Psoas muscle (tissue), 8 donors: Measurements from ENCODE around the gene SEMG1. TPM values are rescaled to one million over a fixed set of nuclear protein-coding genes. Genes with fewer than 3 reads are reported as not detected.

Source experiments
- ATAC-seq, 4 donors: fragments of 200-7000 bp; cut with Tn5 transposase; one replicate each; pipeline ENCODE4 v1.9.1; 2020; ENCODE audit warnings: moderate library complexity in 3 of 4, mild to moderate bottlenecking in 2 of 4
- DNase-seq, 2 donors: peaks; one replicate each; pipeline ENCODE4 v3.0.0-alpha.2; 2020
- H3K27ac ChIP-seq: fragments of 200-600 bp; one replicate; pipeline ENCODE4 v1.8.0; 2022
- H3K27me3 ChIP-seq, 3 donors: fragments of 200-600 bp in 1 of 3; one replicate each; pipeline versions ENCODE4 v1.6.1 to v1.8.0; 2013 to 2022; ENCODE audit warnings: low read length in 2 of 3, mild to moderate bottlenecking in 2 of 3, moderate library complexity in 1 of 3; ENCODE audit not compliant: insufficient read depth in 3 of 3
- H3K36me3 ChIP-seq, 2 donors: fragments of 200-600 bp in 1 of 2; one replicate each; pipeline versions ENCODE4 v1.6.1 to v1.8.0; 2013 to 2022; ENCODE audit warnings: low read depth in 1 of 2, mild to moderate bottlenecking in 1 of 2, moderate library complexity in 1 of 2; ENCODE audit not compliant: insufficient read depth in 1 of 2
- H3K4me1 ChIP-seq: fragments of 200-600 bp; one replicate; pipeline ENCODE4 v1.8.0; 2022
- H3K4me3 ChIP-seq: fragments of 200-600 bp; one replicate; pipeline ENCODE4 v1.8.0; 2022; ENCODE audit warnings: mild to moderate bottlenecking
- H3K9me3 ChIP-seq: fragments of 200-600 bp; one replicate; pipeline ENCODE4 v1.8.0; 2022
- CTCF ChIP-seq: fragments of 200-600 bp; IDR thresholded peaks from one replicate; pipeline ENCODE4 v1.8.0; 2022; ENCODE audit warnings: antibody characterized with exemption
- WGBS, 3 donors: extraction: QIAGEN DNeasy Blood & Tissue Kit; methylation state at CpG; one replicate each; pipeline versions ENCODE4 v1.1.6 to v1.1.7; 2013; 5-methylcytosine and 5-hydroxymethylcytosine counted together
- intact Hi-C, 2 donors: fragments of 100-400 bp; cut with DNase I; formaldehyde crosslinking; loops; one replicate each; pipeline versions ENCODE4 v1.11.0 to v1.14.2; 2022
- polyA plus RNA-seq, 3 donors: library from polyadenylated mRNA; stranded (reverse); fragments of 200-250 nt; gene quantifications; one replicate each; pipeline ENCODE4 v1.2.3, GENCODE V29; 2013
- total RNA-seq, 4 donors: library from RNA; stranded (reverse); fragmentation: NEBNext Ultra II Directional in 2 of 4; extraction: Animal tissue kit (Norgen Biotek cat#: 25700) in 2 of 4; gene quantifications; one replicate each; pipeline versions ENCODE4 v1.2.1 to v1.2.4, GENCODE V29; 2021 to 2023
- donor health status: healthy with polysubstance abuse.
- donor health status: DM: no; HTN: no; CAD: no; lungs with moderate emphysema.
- donor health status: Bipolar disorder and iron deficiency.
- donor health status: healthy.
- donor health status: DM: yes; HTN: yes; CAD: no.
- donor health status: DM: no; HTN: no; CAD: no.
- donor health status: DM: no; HTN: no; CAD: no.
- donor health status: DM: yes; HTN: yes; CAD: no.

The SEMG1 gene
- total and polyA plus RNA-seq, 7 donors = not detected

DNA sequence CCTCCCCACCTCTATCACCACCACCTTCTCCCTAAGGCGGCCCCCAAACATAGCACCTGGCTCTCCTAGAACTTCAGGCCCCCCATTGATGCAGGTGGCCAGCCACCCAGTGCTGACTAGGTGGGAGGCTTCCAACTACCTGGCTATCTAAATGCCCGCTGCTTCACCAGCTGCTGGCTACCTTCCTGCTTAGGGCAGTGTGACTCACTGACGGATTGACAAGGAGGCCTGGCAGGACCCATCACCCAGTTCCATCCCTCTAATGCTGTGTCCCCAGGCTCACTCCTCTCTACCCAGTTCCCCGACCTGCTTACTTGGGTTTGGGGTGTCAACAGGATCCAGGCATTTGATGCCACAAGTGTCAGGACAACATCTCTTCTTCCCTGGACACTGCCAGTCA, 46.4 kb downstream of the SEMG1 start:
- ATAC-seq = peak in 3 of 4 donors; percentile 56 to 68 (median 61)
- no peaks in the 10 kb centered on the region for H3K36me3 ChIP-seq
- peak overlapping the region; percentile 58 for H3K4me3 ChIP-seq
- WGBS, 3 donors = 81 to 87% (median 84%) methylated on average over 4 of the region's 4 CpGs
- no peaks in the 10 kb centered on the region for H3K9me3 ChIP-seq
- peaks cover 12% of the 10 kb centered on the region for H3K4me1 ChIP-seq
- peak in 1 of 2 donors; percentile 16 for DNase-seq
- intact Hi-C loops = no loop called here
- H3K27ac ChIP-seq = no peak overlapping the region
- H3K27me3 ChIP-seq = peaks cover 2 to 5% (median 3%) of the 10 kb centered on the region in 3 donors
- TF ChIP-seq CTCF = no peak

DNA sequence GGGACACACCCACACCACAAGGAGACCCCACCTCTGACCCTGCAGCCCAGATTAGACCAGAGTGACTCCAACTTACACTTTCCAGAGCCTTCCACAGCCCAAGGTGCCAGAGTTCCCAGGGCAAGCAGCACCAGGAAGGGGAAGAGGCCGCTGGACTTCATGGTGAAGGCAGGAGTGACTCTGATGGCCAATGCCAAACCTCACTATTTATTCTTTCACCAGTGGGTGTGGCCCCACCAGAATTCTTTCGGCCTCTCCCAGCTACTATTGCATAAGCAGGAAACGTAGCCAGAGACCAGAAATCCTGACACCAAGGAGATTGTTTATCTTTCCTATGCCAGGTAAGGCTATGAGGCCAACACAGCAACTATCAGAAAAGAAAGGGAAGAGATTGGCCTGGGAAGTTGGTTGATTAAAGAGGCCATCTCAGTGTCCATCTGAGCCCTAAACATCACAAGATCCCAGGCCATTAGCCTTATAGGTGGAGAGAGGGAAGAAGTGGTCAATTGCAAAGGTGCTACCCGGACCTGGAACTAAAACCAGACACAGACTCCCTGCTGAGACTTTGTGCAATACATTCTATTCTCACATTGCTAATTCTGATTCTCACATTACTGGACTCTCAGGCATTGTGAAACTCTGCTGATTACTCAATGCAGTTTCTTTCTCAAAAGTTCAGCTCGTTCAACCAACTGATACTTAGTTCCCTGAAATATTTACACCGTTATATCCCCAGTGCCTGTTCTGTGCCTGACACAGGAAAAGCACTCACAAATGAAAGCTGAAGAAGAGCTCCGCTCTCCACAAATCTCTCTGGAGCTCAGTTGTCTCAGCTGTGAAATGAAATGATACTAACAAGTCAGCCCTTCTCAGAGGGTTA, 47.8 kb downstream of the SEMG1 start, which contains the start of gene SLPI:
Gene SLPI, minus strand, starts transcription at position 182 of the 880 bp plus-strand sequence. Its CDS starts 21 bp downstream, at position 161.
- no peak for TF ChIP-seq CTCF
- 28 to 39% (median 30%) methylated on average over 7 of the region's 7 CpGs for WGBS, 3 donors
- H3K4me1 ChIP-seq = peaks cover 12% of the 10 kb centered on the region
- H3K27me3 ChIP-seq = peaks cover 0 to 5% (median 4%) of the 10 kb centered on the region in 3 donors
- ATAC-seq (peak; percentile 75 to 90 (median 80)), DNase-seq (peak; percentile 26 to 67)
- intact Hi-C loops = no loop called here
- H3K4me3 ChIP-seq = peak within 1 kb of the TSS; percentile 58
- H3K9me3 ChIP-seq = no peaks in the 10 kb centered on the region
- peak within 1 kb of the TSS; percentile 37 for H3K27ac ChIP-seq
- H3K36me3 ChIP-seq = no peaks in the 10 kb centered on the region

GRCh38 chr20:45257161-45257560, 50.3 kb downstream of the SEMG1 start:
- ATAC-seq = no peak
- H3K4me1 ChIP-seq = peaks cover 12% of the 10 kb centered on the region
- H3K9me3 ChIP-seq = no peaks in the 10 kb centered on the region
- intact Hi-C loops = no loop called here
- no peaks in the 10 kb centered on the region for H3K36me3 ChIP-seq
- no peak overlapping the region for H3K4me3 ChIP-seq
- peaks cover 0 to 4% (median 0%) of the 10 kb centered on the region in 3 donors for H3K27me3 ChIP-seq
- H3K27ac ChIP-seq = no peak overlapping the region
- no peak for TF ChIP-seq CTCF
- DNase-seq = no peak
- whole genome bisulfite sequencing, 3 donors = 69 to 75% (median 73%) methylated on average over 3 of the region's 3 CpGs

- no peak for DNase-seq
Measured at GRCh38 chr20:45257711-45258110, 50.9 kb downstream of the SEMG1 start.

More at GRCh38 chr20:45257711-45258110, 50.9 kb downstream of the SEMG1 start:
- ATAC-seq = no peak
- H3K36me3 ChIP-seq = no peaks in the 10 kb centered on the region
- H3K27ac ChIP-seq = no peak overlapping the region
- no peaks in the 10 kb centered on the region for H3K9me3 ChIP-seq
- H3K4me1 ChIP-seq = peaks cover 12% of the 10 kb centered on the region
- TF ChIP-seq CTCF = no peak
- peaks cover 0 to 4% (median 0%) of the 10 kb centered on the region in 3 donors for H3K27me3 ChIP-seq
- intact Hi-C loops = no loop called here
- WGBS, 3 donors = 55 to 60% (median 55%) methylated on average over 7 of the region's 7 CpGs
- no peak overlapping the region for H3K4me3 ChIP-seq
